HG02588 (cell line): ENCODE results near the gene ERC2.

Source experiments
- ATAC-seq: cut with Tn5 transposase; IDR thresholded peaks from one replicate; pipeline ENCODE4 v1.9.1; 2021; ENCODE audit warnings: mild to moderate bottlenecking, moderate library complexity; ENCODE audit not compliant: unreplicated experiment

ERC2 gene

DNA sequence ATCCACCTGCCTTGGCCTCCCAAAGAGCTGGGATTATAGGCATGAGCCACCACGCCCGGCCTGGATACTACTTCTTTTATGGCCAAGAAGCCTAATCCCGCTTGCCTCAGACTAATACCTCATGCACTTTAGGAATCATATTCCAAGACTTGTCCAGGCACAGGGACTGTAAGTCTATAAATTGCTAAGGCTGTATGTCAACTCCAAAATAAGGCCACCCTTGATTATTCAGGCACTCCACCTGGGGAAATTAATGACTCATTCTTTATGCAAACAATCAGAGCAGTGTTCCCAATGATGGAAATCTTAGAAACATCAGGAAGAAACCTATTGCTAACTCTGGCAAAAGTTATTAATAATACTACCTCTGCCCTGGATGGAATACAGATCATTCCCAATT lies 98.4 kb downstream of the ERC2 start:
- no peak for ATAC-seq

DNA sequence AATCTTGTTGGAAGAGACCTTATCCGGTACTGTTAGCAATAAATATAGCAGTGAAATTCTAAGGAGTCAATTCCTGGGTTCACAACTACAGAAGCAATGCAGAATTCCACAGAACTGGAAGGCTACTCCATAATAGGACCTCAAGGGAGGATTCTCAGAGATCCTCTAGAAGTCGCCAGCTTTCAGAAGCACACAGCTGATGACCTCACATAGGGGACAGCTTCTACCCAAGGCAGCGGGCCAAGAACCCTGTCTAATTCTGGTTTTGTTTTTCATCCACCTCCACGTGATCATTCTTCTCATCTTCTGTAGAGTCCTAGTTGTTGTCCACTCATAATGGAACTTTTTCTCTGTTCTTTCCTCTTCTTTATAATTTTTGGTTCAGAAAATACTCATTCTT lies 99.4 kb downstream of the ERC2 start:
- no peak for ATAC-seq

DNA sequence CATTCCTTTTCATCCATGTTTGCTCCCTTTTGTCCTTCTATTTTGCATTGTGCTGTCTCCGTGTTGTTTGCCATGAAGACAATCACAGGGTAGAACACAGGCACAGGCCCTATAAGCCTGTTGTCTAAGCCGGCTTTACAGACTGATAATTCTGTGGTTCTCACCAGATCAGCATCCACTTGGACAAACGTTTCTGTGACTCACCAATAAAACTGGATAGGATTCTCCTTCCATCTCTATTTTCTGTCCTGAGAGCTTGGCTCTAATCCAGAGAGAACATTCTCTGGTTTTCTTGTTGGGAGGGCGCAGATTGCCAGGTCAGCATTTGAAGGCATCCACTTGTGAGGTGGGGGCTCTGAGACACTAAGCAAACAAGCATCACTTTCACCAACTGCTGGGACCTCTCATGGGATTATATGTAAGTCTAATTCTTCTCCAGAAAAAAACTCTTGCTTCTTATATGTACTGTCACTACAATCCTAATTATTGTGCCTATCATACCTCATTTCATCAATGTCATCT lies 101.6 kb downstream of the ERC2 start:
- ATAC-seq = no peak

DNA sequence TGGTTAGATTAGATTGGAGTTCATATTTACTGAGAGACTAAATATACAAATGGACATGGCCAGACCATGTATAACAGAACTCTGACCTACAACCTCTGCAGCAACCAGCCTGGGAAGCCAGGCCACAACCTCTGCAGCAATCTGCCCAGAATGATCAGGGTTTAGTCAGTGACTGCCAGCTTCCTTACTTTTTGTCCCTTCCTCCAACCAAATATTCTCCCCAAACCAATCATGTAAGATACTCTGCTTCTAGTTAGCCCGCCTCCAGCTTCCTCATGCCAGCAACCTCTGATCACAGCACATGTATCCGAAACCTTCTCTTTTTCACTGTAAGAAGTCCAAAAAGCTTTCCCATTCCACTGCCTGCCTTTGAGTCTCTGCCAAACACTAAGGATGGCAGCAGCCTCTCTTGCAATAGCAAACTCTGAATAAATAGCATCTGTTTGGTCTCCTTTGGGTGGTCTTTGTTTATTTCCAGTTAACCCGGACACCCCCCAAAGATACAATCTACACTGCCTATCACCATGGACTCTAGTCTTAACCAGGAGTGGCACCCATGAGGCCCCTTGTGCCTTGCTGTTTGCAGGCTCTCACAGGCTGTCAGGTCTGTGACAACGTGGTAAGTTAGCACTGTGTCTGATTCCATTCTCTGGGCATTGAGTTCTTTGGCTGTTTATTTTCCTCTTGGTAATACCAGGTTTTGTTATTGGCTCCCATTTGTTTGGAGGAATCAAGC lies 102.2 kb downstream of the ERC2 start:
- no peak for ATAC-seq

DNA sequence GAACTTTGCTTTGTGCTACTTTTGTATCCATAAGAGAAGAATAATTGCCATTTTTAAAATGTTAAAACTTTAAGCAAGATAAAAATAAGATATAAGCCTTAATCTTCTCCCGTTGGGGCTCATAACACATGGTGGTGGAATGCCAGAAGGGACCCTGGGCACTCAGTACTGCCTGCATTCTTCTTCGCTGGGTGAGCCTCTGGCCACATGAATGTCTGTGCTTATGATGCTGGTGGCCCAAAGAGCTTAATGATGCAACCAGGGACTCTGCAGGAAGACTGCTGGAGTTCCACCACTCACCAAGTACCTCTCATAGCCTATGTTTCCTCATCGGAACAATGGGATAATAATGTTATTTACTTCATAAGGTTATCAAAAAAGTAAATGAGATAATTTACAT lies 103.6 kb downstream of the ERC2 start:
- ATAC-seq = no peak

DNA sequence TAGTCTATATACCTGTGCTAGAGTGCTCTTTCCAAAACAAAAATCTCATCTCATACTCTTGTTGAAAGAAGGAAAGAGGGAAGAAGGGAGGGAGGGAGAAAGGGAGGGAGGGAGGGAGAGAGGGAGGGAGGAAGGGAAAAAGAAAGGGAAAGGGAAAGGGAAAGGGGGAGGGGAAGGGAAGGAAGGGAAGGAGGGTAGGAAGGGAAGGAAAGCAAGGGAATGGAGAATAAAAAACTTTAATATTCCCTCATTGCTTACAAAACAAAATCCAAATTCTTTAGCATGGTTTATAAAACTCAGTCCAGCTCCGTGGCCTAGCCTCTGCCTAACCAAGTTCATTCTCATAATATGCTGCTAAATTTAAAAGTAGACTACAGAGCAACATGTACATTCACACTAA lies 104.5 kb downstream of the ERC2 start:
- no peak for ATAC-seq

DNA sequence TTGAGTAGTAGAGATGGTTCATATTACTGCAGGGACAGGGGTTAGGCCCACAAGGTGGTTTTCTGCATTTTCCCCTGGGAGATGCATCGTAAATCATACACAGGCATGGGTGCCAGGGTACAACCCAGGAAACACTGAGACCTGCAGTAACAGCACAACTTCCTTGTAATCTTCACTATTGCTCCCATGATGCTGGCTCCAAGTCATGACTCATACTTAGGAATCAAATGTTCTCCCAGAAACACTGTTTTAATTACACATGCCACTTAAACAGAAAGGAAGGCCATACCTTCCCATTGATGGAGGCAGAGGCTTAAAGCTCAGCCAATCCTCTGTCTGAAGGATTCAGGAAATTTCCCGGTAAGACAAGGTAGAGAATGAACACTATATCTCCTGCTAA lies 106.5 kb downstream of the ERC2 start:
- ATAC-seq = no peak

DNA sequence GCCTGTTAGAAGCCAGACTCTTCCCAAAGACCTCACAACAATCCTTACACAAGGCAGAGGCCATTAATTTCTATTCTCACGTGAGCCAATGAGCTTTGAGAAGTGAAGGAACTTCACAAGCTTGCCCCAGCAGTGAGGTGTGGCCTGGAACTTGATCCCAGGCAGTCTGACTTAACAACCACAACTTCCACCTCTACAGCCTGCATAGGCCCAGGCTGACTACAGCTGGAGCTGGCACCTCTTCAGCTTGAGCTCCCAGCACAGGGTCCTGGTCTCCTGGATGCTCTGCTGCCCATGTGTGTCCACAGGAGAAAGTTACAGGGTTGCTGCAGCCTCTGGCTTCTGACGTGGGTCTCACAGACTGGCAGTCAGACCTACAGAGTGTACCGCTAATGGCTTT lies 111.0 kb downstream of the ERC2 start:
- ATAC-seq = no peak

DNA sequence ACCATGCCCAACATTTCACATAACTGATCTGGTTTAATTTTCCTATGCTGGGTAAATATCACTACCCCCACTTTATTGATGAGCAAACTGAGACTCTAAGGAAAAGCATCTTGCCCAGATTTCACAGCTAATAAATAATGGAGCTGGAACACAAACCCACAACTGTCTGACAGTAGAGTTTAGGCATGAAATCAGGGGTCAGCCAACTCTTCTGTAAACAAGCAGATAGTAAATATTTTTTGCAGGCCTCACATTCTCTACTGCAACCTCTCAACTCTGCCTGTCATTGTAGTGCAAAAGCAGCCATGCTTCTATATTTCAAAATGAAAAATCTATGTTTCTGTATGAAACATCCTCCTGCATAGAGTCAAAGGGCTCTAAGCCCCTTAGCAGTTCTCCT lies 111.5 kb downstream of the ERC2 start:
- ATAC-seq = no peak

DNA sequence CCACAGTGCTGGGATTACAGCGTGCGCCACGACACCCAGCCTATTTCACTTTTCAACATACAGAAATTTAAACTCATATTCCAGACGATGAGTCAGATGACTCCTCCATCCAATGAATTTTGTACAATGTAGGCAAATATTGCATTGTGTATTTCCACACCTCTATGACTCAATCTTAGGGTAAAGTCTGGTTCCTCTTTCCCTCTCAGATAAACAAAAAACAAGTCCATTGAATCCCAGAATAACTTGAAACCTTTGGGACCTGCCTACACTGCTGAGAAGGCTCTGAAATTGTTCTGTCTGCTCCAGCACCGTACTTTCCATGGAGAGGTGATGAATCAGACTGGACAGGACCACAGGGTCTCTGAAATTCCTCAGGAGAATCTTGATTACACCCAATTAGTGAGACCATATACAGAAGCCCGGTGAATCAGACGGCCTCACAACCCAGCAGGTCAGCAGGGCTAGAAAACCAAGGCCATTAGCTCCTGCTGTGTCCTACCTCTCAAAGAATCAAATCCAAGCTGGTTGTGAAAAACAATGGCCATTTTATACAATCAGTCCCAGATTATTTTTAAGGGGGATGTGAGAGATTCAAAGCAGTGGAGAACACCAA lies 112.6 kb downstream of the ERC2 start:
- no peak for ATAC-seq

DNA sequence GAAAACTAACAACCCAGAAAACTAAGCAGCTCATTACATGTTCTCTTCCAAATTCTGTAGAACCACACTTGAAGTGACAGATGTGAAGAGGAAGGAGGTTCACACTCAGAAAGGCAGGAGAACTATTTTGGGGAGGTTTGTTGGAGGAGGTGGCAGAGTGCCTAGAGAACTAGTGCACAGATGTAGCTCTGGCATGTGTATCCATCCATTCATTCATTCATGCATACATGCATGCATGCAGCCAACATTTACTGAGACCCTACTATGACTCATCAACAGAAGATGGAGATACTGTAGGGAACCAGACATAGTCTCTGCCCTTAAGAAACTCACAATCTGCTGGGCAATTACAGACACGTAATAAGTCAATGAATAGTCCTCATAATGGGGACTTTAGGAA lies 116.7 kb downstream of the ERC2 start:
- ATAC-seq = no peak

DNA sequence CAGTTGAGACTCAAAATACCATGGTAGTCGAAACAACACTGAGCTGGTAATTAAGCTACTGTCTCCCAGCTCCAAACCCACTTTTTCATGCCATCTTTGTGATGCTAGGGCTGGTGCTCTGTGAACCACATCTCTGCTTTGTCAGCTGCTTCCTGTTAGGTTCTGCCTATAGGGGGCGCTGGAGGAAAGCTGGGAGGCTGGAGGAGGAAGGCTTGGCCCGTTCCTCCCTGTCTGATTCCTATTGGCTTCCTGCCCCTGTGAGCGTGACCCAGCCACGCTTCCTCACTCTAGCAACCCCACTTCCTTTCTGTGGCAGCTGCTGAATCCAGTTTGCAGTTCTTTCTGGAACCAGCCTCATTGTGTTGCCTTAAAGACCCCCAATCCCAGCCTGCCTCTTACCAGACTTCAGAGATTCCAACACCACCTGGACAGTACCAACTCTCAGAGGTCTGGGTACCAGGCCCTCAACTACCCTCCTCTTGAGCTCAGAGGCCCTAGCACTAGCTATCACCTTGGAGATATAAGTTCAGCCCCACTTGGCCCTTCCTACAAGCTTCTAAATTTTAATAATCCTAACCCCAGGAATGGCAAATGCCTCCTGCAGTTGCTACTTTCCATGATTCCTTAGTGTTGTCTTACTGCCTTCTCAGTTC lies 120.9 kb downstream of the ERC2 start:
- ATAC-seq = no peak

DNA sequence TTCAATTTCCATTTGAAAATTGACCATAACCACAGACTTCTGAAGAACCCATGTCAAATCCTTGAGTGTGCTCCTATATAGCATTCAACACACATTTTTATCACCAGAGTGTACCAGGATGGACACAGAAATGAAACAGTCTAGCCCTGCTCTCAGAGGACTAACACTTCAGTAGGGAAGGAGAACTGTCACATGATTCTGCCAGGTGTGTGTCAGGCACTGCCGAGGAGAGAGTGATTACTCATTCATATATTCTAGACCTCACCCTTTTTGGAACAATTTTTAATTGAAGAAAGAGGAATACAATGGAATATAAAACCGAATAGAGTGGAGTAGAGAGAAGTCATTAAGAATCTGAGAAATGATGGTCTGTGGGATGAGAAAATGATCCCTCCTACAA lies 125.8 kb downstream of the ERC2 start:
- ATAC-seq = no peak

DNA sequence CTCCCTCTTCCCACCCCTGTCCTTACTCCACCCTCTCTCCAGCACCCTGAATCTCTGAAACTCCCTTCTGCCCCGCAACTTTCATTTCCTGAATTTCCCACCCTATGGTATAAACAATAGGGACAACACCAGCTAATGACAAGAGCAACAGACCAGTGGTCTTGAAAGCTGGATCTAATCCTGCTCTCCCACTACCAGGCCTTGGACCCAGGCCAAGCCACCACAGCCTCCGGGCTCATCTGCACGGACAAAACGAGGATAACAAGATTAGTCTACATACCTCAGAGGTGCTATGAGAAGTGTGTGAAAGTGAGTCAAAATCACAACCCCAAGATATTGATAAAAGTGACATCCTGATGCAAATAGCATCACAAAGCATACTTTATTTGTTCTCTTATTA lies 128.6 kb downstream of the ERC2 start:
- ATAC-seq = no peak

DNA sequence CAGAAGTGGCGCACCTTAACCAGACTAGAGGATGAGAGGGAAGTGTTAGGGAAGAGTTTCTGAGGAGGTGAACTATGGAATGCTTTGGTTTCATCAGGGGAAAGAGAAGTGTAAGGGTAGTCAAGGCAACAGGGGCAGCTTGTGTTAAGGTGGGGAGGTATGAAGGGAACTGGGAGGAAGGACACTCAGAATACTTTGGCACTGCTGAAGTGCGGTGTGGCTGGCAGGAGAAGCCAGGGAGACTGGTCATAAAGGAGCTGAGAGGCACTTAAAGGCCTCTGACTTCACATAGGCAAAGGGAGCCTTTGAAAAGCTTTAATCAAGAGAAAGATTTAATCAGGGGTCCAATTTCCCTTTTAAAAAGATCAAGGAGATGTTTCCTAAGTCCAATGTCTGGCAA lies 129.0 kb downstream of the ERC2 start:
- no peak for ATAC-seq

DNA sequence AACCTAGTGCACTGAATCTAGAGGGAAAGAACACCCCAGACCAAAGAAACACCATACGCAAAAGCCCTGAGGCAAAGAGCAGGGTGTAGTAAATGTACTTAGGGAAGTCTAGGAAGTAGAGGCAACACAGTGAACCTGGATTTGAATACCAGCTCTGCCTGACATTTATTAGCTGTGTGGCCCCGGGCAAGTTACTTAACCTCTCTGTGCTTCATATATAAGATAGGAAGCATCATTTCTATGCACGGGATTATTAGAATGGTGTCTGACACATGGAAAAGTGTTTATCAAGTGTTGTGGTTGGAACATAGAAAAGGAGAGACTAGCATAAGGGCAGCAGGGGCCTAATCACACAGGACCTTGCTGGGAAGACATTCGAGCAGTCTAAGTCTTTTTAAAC lies 132.2 kb downstream of the ERC2 start:
- ATAC-seq = no peak

DNA sequence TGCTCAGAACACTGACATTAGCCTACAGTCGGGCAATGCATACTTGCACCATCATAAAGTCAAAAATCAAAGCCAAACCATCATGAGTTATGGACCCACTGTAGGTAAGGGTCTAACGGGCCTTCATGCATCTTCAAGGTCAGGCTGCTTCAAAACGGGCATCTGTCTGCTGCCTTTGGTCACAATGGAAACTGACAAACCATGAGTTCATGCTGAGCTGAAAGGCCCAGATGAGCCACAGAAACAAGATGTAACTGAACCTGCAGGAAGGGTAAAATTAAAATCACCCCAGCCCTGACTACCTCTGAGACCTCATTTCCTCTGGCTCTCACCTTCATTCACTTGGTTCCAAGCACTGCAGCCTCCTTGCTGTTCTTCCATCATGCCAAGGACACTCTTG lies 143.8 kb downstream of the ERC2 start:
- no peak for ATAC-seq

DNA sequence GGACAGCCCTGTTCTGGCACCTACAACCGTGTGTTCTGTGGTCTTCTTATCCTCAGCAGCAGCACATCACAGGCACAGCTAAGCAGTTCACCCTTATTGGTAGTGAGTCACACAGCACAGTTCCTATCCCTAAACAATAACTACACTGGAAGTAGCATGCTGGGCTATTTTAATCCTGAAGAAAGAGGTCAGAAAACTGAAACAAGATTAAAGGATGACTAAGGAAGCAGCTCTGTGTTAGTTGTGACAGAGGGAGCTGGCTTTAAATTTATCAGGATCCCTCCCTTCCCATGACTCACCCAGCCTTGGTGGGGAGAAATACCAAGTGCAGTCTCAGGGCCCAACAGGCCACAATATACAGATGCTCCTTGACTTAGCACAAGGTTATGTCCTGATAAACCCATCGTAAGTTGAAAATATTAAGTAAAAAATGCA lies 144.3 kb downstream of the ERC2 start:
- ATAC-seq = no peak

DNA sequence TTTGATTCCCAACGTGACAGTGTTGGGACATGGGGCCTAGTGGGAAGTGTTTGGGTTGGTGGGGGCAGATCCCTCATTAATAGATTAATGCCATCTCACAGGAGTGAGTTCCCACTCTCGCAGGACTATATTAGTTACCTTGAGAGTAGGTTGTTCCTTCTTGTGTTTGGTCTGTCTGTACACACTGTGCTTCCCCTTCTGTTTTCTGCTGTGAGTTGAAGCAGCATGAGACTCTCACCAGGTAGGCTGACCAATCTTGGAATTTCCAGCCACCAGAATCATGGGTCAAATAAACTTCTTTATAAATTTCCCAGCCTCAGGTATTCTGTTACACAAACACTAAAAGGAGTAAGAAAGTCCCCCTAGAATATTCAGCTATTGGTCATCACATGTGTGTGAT lies 145.4 kb downstream of the ERC2 start:
- ATAC-seq = no peak

DNA sequence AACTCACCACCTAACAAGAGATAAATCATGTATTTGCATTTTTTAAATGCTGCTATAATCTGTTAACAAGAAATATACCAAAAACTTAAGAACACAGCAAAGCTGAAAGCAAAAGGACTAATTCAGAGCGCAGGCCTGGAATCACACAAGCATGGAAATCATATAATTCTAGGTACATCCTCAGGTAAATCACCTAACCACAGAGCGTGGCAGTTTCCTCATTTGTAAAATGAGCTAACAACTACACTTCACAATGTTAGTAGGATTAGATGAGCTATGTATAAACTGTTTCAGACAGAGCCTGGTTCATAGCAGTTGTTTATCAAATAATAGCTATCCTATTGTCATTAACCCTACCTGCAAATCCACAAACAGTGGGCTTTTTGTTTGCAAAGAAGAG lies 146.4 kb downstream of the ERC2 start:
- ATAC-seq = no peak

DNA sequence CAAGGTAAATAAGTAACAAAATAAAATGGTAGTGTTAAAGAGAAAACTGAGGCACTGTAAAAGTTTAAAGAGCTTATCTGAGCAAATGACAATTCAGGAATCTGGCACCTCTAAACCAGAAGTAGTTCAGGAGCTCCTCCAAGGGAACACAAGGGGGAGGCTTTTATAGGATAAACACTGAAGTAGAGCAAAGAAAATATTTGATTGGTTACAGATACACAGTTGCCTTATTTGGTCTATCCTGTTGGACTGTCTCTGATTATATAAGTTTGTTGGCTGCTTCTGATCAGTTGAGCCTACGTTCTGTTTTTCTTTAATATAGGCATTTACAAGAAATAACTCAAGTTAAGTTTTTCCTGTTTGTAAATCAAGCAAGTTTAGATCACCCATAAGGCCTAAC lies 146.9 kb downstream of the ERC2 start:
- no peak for ATAC-seq

DNA sequence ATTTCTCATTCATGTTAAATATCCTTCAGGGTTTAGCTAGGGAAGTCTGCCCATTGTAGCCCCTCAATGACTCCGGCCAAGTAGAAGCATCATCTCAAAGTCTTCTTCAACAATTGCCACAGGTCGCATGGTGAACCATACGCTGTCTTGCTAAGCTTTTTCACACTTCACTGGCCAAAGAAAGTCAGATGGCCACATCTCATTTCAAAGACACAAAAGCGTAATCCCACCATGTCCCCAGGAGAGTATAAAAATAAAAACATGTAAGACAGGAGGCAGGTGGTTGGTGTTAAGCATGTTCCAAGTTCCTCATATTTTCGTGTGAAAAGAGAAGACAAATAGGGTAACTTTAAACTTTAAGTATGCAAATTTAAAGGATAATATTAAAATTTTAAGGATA lies 147.4 kb downstream of the ERC2 start:
- ATAC-seq = no peak
